ENCODE results near the gene ZNF234.
A peak's percentile ranks its signal among the peaks of the same experiment; 100 is the strongest.

DNA sequence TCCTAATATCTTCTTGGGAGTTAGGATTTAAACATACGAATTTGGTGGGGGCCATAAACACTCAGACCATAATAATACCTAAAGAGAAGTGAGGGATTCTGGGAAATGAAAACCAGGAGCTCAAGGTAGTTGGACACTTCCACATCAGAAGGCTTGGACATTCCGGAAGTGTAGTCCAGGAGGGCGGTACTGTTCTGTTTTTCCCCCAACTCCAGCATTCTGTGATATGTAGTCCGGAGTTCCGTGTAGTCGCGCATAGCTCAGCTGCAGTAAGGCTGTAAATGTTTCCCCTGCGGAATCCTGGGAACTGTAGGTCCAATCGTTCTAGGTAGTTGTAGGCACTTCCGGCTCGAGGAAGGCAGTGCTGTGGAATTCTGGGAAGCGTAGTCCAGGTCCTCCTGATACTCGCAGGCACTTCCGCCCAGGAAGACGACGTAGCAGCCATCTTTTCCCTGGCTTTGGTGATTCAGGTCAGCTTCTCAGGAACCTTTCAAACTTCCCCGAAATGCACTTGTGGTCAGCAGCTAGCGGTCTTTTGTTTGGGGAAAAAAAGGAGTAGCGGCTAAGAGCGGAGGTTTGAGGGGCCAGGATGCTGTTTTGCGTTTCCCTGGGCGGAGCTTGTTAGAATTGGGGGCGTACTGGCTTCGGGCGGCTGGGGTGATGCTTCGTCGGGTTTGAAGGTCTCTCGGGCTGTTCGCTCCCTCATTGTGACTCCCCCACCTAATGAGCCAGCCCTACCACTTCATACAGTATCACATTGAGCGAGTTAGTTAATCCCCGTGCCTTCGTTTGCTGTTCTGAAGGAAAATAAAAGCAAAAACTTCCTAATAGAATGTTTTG is 23.5 kb downstream of the ZNF234 start, which contains the start of gene ZNF226:
- TF ChIP-seq POLR2A (IDR thresholded peaks at IDR 0.05; ENCODE audit: low read length) (peak; percentile 84), GATA1 (IDR thresholded peaks at IDR 0.05; ENCODE audit: low read depth, low read length) (no peak)
